Measurements from ENCODE around the gene SMG1. TPM values are rescaled to one million over a fixed set of nuclear protein-coding genes. Genes with fewer than 3 reads are reported as not detected.
A peak's percentile ranks its signal among the peaks of the same experiment; 100 is the strongest.

Gene SMG1
- total and polyA plus RNA-seq, 8 donors: 60.0 to 78.6 (median 71.4) TPM

- DNase-seq (no peak), ATAC-seq (no peak)
- Histone ChIP-seq H3K4me1 (peaks cover 9 to 30% of the 10 kb centered on the region in 2 donors), H3K27ac (no peak overlapping the region), H3K9me3 (no peaks in the 10 kb centered on the region), H3K27me3 (no peaks in the 10 kb centered on the region), H3K4me3 (no peak overlapping the region), H3K36me3 (peaks cover 0 to 58% of the 10 kb centered on the region in 2 donors)
- intact Hi-C loops (cut with DNase I): no loop called here
- TF ChIP-seq CTCF (IDR thresholded peaks at IDR 0.05): no peak
Measured at GRCh38 chr16:18796377-18796776, 129.8 kb downstream of the SMG1 start.

- Histone ChIP-seq H3K36me3 (peaks cover 0 to 68% of the 10 kb centered on the region in 2 donors), H3K27ac (no peak overlapping the region), H3K27me3 (no peaks in the 10 kb centered on the region), H3K4me3 (no peak overlapping the region), H3K4me1 (peaks cover 7 to 26% of the 10 kb centered on the region in 2 donors), H3K9me3 (no peaks in the 10 kb centered on the region)
- intact Hi-C loops (cut with DNase I): no loop called here
- no peak for TF ChIP-seq CTCF (IDR thresholded peaks at IDR 0.05)
- DNase-seq (no peak), ATAC-seq (no peak)
Measured at GRCh38 chr16:18792836-18793433, 133.3 kb downstream of the SMG1 start.

GRCh38 chr16:18789850-18790706 lies 136.1 kb downstream of the SMG1 start, which contains the start of gene RPS15A:
RPS15A (minus strand) TSS chr16:18790334; CDS start chr16:18789113, 1,221 bp downstream.
- Histone ChIP-seq H3K4me3 (peak within 1 kb of the TSS; percentile 78 to 79), H3K27ac (peak within 1 kb of the TSS; percentile 74 to 89), H3K36me3 (peaks cover 0 to 73% of the 10 kb centered on the region in 2 donors), H3K4me1 (peaks cover 33 to 52% of the 10 kb centered on the region in 2 donors), H3K27me3 (no peaks in the 10 kb centered on the region), H3K9me3 (no peaks in the 10 kb centered on the region)
- intact Hi-C loops (cut with DNase I): no loop called here
- peak; percentile 93 to 98 (median 96) for DNase-seq
- no peak for TF ChIP-seq CTCF (IDR thresholded peaks at IDR 0.05)
- peak; percentile 97 for ATAC-seq

GRCh38 chr16:18789515-18789849 lies 136.7 kb downstream of the SMG1 start:
- Histone ChIP-seq H3K9me3 (no peaks in the 10 kb centered on the region), H3K27me3 (no peaks in the 10 kb centered on the region), H3K4me3 (peak overlapping the region; percentile 78 to 79), H3K4me1 (peaks cover 36 to 52% of the 10 kb centered on the region in 2 donors), H3K36me3 (peaks cover 0 to 73% of the 10 kb centered on the region in 2 donors), H3K27ac (peak overlapping the region; percentile 74 to 89)
- TF ChIP-seq CTCF (IDR thresholded peaks at IDR 0.05): no peak
- DNase-seq (no peak), ATAC-seq (no peak)
- intact Hi-C loops (cut with DNase I): no loop called here
